Neural cell (in vitro differentiated cells): Measurements from ENCODE around the gene FXN. TPM values are rescaled to one million over a fixed set of nuclear protein-coding genes. Genes with fewer than 3 reads are reported as not detected.

ENCODE experiments used
- H2AFZ ChIP-seq: fragments of 200-600, 300-800 bp; sonication (generic), shearing (Covaris generic); 2 replicates; pipeline ENCODE4 v1.6.0; 2014; ENCODE audit warnings: low read depth, mild to moderate bottlenecking, antibody characterized with exemption, low read length, moderate library complexity
- H3F3A ChIP-seq: fragments of 200-600 bp; shearing (Covaris generic); 2 replicates; pipeline ENCODE4 v1.6.1; 2016; ENCODE audit warnings: mild to moderate bottlenecking, moderate library complexity, mixed read lengths, antibody characterized with exemption, low read length; ENCODE audit not compliant: insufficient read depth, poor library complexity, severe bottlenecking
- H3K27ac ChIP-seq: fragments of 200-600, 300-800 bp; sonication (generic), shearing (Covaris generic); 2 replicates; pipeline ENCODE4 v1.5.1; 2014; ENCODE audit warnings: mild to moderate bottlenecking, low read length, moderate library complexity
- H3K27me3 ChIP-seq: fragments of 300-800, 200-600 bp; sonication (generic), shearing (Covaris generic); 2 replicates; pipeline ENCODE4 v1.6.0; 2014; ENCODE audit warnings: mild to moderate bottlenecking, low read depth, low read length, moderate library complexity; ENCODE audit not compliant: insufficient read depth
- H3K36me3 ChIP-seq: fragments of 300-800, 200-600 bp; sonication (generic), shearing (Covaris generic); 2 replicates; pipeline ENCODE4 v1.5.1; 2014; ENCODE audit warnings: mild to moderate bottlenecking, antibody characterized with exemption, low read length, moderate library complexity; ENCODE audit not compliant: insufficient read depth
- H3K4me2 ChIP-seq: fragments of 300-800, 200-600 bp; sonication (generic), shearing (Covaris generic); 2 replicates; pipeline ENCODE4 v1.6.0; 2014; ENCODE audit warnings: mild to moderate bottlenecking, low read length
- H3K4me3 ChIP-seq: fragments of 300-800, 200-600 bp; sonication (generic), shearing (Covaris generic); 2 replicates; pipeline ENCODE4 v1.5.1; 2014; ENCODE audit warnings: mild to moderate bottlenecking, low read length, moderate library complexity
- H3K79me2 ChIP-seq: fragments of 200-600 bp; shearing (Covaris generic); replicated peaks from 2 replicates; pipeline ENCODE4 v1.6.0; 2014; ENCODE audit warnings: mild to moderate bottlenecking, low read length, moderate library complexity; ENCODE audit not compliant: insufficient read depth
- H3K9ac ChIP-seq: fragments of 300-800, 200-600 bp; sonication (generic), shearing (Covaris generic); 2 replicates; pipeline ENCODE4 v1.6.1; 2016; ENCODE audit warnings: mild to moderate bottlenecking, low read length, mixed read lengths
- H3K9me2 ChIP-seq: fragments of 200-600 bp; shearing (Covaris generic); 2 replicates; pipeline ENCODE4 v1.6.1; 2016; ENCODE audit warnings: mild to moderate bottlenecking, low read length, mixed read lengths; ENCODE audit not compliant: insufficient read depth
- H3K9me3 ChIP-seq: fragments of 200-600, 300-800 bp; sonication (generic), shearing (Covaris generic); 2 replicates; pipeline ENCODE4 v1.6.1; 2016; ENCODE audit warnings: mild to moderate bottlenecking, mixed run types, low read length, moderate library complexity, mixed read lengths
- H4K20me1 ChIP-seq: fragments of 200-600 bp; shearing (Covaris generic); 2 replicates; pipeline ENCODE4 v1.6.1; 2016; ENCODE audit warnings: mild to moderate bottlenecking, mixed run types; ENCODE audit not compliant: insufficient read depth
- EP300 ChIP-seq: fragments of 450-650 bp; conservative IDR thresholded peaks from 2 replicates; pipeline ENCODE4 v1.6.1; 2014; ENCODE audit warnings: antibody characterized with exemption, mild to moderate bottlenecking, moderate library complexity; ENCODE audit not compliant: poor library complexity, severe bottlenecking
- EZH2 ChIP-seq: fragments of 200-600, 300-800 bp; shearing (Covaris generic), sonication (generic); IDR thresholded peaks from 2 replicates; pipeline ENCODE4 v1.6.1; 2014; ENCODE audit warnings: antibody characterized with exemption, low read length, borderline replicate concordance, mild to moderate bottlenecking; ENCODE audit not compliant: insufficient read depth, poor library complexity, severe bottlenecking
- MXI1 ChIP-seq: fragments of 450-650 bp; conservative IDR thresholded peaks from 2 replicates; pipeline ENCODE4 v1.6.1; 2014; ENCODE audit warnings: antibody characterized with exemption, mild to moderate bottlenecking; ENCODE audit not compliant: poor library complexity, severe bottlenecking
- POLR2AphosphoS5 ChIP-seq: IDR thresholded peaks from 2 replicates; pipeline ENCODE4 v1.6.1; 2012
- RAD21 ChIP-seq: fragments of 450-650 bp; conservative IDR thresholded peaks from 2 replicates; pipeline ENCODE4 v1.6.1; 2014; ENCODE audit warnings: antibody characterized with exemption, mild to moderate bottlenecking, moderate library complexity
- SMC3 ChIP-seq: fragments of 450-650 bp; conservative IDR thresholded peaks from 2 replicates; pipeline ENCODE4 v1.6.1; 2014; ENCODE audit warnings: antibody characterized with exemption, mild to moderate bottlenecking, moderate library complexity; ENCODE audit not compliant: poor library complexity
- TAF1 ChIP-seq: IDR thresholded peaks from 2 replicates; pipeline ENCODE4 v1.6.1; 2012; ENCODE audit warnings: low read depth
- polyA plus RNA-seq: library from polyadenylated mRNA; depleted of rRNA; stranded (reverse); fragments of >200 nt; gene quantifications from 2 replicates; pipeline ENCODE4 v1.2.3, GENCODE V29; 2014
- TF ChIP-seq, protein P1 (sequence below): fragments of 450-650 bp; IDR thresholded peaks from 2 replicates; pipeline ENCODE4 v1.5.1; 2014; ENCODE audit warnings: antibody characterized with exemption, mild to moderate bottlenecking, moderate library complexity; ENCODE audit not compliant: poor library complexity, severe bottlenecking
- TF ChIP-seq, protein P2 (sequence below): IDR thresholded peaks from 2 replicates; pipeline ENCODE4 v1.6.1; 2012; ENCODE audit warnings: borderline replicate concordance

The FXN gene
- polyA plus RNA-seq, 1 donor from 2014 or later = 3.5 TPM

DNA sequence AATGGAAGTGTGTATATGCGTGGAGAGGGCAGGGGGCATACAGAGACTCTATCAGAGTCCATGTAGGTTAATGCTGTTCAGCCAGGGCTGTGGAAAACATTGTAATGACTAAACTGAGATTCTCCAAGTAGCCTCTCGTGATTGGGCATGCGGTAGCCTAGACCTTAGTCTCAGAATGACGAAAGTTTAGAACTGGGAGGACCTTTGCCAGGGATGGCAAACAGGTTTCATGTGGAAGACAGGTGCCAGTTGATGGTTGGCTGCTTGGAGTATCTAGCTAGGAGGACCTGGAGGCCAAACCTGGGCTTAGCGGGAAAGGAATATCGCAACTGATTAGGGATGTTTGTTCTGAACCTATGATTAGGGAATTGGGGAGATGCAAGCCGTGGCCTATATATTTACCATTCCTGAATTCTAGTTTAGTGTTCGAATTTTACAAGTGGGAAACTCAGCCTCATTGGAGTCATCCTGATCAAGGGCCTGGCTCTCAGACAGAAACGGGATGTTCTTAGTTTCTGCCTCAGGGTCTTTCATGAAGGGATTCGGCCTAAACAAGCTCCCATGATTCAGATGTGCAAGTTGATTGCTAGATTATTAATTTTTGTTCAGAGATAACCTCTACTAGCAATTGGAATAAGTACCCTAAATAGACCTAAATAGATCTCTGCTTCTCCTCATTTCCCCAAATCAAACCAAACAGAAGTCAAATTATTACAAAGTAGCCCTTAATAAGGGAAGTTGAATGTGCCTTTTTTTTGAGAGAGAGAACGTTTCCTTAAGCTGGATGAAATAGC, 111.7 kb downstream of the FXN start:
- Histone ChIP-seq H3K4me2 (no peak overlapping the region), H3K27me3 (no peaks in the 10 kb centered on the region), H3K9ac (no peak overlapping the region), H4K20me1 (no peaks in the 10 kb centered on the region), H3F3A (no peaks in the 10 kb centered on the region), H3K9me2 (no peaks in the 10 kb centered on the region), H2AFZ (no peak overlapping the region), H3K79me2 (no peaks in the 10 kb centered on the region), H3K4me3 (no peak overlapping the region), H3K27ac (no peak overlapping the region), H3K9me3 (no peaks in the 10 kb centered on the region), H3K36me3 (no peaks in the 10 kb centered on the region)
- TF ChIP-seq SMC3 = no peak
- TF ChIP-seq, protein P1, sequence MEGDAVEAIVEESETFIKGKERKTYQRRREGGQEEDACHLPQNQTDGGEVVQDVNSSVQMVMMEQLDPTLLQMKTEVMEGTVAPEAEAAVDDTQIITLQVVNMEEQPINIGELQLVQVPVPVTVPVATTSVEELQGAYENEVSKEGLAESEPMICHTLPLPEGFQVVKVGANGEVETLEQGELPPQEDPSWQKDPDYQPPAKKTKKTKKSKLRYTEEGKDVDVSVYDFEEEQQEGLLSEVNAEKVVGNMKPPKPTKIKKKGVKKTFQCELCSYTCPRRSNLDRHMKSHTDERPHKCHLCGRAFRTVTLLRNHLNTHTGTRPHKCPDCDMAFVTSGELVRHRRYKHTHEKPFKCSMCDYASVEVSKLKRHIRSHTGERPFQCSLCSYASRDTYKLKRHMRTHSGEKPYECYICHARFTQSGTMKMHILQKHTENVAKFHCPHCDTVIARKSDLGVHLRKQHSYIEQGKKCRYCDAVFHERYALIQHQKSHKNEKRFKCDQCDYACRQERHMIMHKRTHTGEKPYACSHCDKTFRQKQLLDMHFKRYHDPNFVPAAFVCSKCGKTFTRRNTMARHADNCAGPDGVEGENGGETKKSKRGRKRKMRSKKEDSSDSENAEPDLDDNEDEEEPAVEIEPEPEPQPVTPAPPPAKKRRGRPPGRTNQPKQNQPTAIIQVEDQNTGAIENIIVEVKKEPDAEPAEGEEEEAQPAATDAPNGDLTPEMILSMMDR = no peak
- no peak for TF ChIP-seq MXI1
- no peak for TF ChIP-seq RAD21
- TF ChIP-seq POLR2AphosphoS5 = no peak
- TF ChIP-seq EZH2 = no peak
- TF ChIP-seq EP300 = no peak
- TF ChIP-seq TAF1 = no peak
- TF ChIP-seq, protein P2, sequence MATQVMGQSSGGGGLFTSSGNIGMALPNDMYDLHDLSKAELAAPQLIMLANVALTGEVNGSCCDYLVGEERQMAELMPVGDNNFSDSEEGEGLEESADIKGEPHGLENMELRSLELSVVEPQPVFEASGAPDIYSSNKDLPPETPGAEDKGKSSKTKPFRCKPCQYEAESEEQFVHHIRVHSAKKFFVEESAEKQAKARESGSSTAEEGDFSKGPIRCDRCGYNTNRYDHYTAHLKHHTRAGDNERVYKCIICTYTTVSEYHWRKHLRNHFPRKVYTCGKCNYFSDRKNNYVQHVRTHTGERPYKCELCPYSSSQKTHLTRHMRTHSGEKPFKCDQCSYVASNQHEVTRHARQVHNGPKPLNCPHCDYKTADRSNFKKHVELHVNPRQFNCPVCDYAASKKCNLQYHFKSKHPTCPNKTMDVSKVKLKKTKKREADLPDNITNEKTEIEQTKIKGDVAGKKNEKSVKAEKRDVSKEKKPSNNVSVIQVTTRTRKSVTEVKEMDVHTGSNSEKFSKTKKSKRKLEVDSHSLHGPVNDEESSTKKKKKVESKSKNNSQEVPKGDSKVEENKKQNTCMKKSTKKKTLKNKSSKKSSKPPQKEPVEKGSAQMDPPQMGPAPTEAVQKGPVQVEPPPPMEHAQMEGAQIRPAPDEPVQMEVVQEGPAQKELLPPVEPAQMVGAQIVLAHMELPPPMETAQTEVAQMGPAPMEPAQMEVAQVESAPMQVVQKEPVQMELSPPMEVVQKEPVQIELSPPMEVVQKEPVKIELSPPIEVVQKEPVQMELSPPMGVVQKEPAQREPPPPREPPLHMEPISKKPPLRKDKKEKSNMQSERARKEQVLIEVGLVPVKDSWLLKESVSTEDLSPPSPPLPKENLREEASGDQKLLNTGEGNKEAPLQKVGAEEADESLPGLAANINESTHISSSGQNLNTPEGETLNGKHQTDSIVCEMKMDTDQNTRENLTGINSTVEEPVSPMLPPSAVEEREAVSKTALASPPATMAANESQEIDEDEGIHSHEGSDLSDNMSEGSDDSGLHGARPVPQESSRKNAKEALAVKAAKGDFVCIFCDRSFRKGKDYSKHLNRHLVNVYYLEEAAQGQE = no peak

DNA sequence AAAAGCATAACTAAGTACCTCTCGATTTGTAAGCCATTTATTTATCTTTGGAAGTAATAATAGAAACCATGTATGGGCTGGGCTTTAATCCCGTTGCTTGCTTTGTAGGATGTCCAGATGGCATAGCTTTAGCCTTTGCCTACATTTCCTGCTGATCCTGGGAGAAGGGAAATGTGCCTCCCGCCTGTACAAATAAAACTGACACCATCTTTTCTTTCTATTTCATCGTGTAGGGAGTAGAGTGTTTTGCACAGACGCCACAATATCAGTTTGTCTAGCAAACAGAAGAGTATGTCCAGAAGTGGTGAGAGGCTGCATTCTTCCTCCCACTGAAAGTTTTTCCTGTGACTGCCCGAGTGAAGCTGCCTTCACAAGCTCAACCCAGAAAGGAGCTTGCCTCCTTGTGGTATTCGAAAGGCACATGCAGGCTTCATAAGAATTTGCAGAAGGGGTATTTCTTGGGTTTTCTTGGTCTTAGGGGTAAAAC, 113.8 kb downstream of the FXN start:
- Histone ChIP-seq H2AFZ (no peak overlapping the region), H3F3A (no peaks in the 10 kb centered on the region), H3K9ac (no peak overlapping the region), H4K20me1 (no peaks in the 10 kb centered on the region), H3K9me3 (no peaks in the 10 kb centered on the region), H3K36me3 (no peaks in the 10 kb centered on the region), H3K27me3 (no peaks in the 10 kb centered on the region), H3K4me2 (no peak overlapping the region), H3K27ac (no peak overlapping the region), H3K79me2 (no peaks in the 10 kb centered on the region), H3K9me2 (no peaks in the 10 kb centered on the region), H3K4me3 (no peak overlapping the region)
- no peak for TF ChIP-seq EP300
- TF ChIP-seq, protein P1 = no peak
- TF ChIP-seq RAD21 = no peak
- no peak for TF ChIP-seq SMC3
- TF ChIP-seq EZH2 = no peak
- TF ChIP-seq, protein P2 = no peak
- no peak for TF ChIP-seq TAF1
- no peak for TF ChIP-seq POLR2AphosphoS5
- TF ChIP-seq MXI1 = no peak
